ENCODE data around the gene FAM120A. TPM values are rescaled to one million over a fixed set of nuclear protein-coding genes. Genes with fewer than 3 reads are reported as not detected.

Gene FAM120A
- 100 to 1,000 TPM; 112 to 116 TPM for total RNA-seq

GRCh38 chr9:93450945-93451815 lies at the start of gene FAM120A:
Gene FAM120A (plus strand): TSS chr9:93451685. CDS start chr9:93451916, 231 bp downstream.
- CTCF ChIA-PET: interaction anchor here (3.4 kb wide), 1 partner anchor 115 kb away, joined by 18 read pairs; no protein-coding TSS in a partner anchor
- peak; percentile 73 for DNase-seq
- intact Hi-C loops (cut with micrococcal nuclease): loop anchor here (5.0 to 10.0 kb wide), 3 partner anchors 499 to 574 kb away; partner anchors contain the start of genes BARX1 and ZNF484
- Mint-ChIP-seq H3K36me3 (ENCODE audit: low read depth) (peaks cover 30% of the 10 kb centered on the region), H3K9me3 (no peaks in the 10 kb centered on the region), H3K4me1 (ENCODE audit: low read depth) (peaks cover 29% of the 10 kb centered on the region), H3K27me3 (ENCODE audit: low read depth) (no peaks in the 10 kb centered on the region), H3K27ac (peak within 1 kb of the TSS; percentile 95), H3K4me3 (peak within 1 kb of the TSS; percentile 87)

- DNase-seq: no peak
- Mint-ChIP-seq H3K27ac (no peak overlapping the region), H3K9me3 (no peaks in the 10 kb centered on the region), H3K4me1 (ENCODE audit: low read depth) (no peaks in the 10 kb centered on the region), H3K4me3 (no peak overlapping the region), H3K27me3 (ENCODE audit: low read depth) (no peaks in the 10 kb centered on the region), H3K36me3 (ENCODE audit: low read depth) (no peaks in the 10 kb centered on the region)
- intact Hi-C loops (cut with micrococcal nuclease): no loop called here
- CTCF ChIA-PET: no interaction called here
Measured at GRCh38 chr9:93406371-93406770, 45.1 kb upstream of the FAM120A start.

GRCh38 chr9:93413530-93413929 lies 38.0 kb upstream of the FAM120A start:
- Mint-ChIP-seq H3K27me3 (ENCODE audit: low read depth) (peaks cover 12% of the 10 kb centered on the region), H3K9me3 (no peaks in the 10 kb centered on the region)

GRCh38 chr9:93415176-93415690 lies 36.3 kb upstream of the FAM120A start:
- H3K9me3 Mint-ChIP-seq: peaks cover 7% of the 10 kb centered on the region
- H3K4me3 Mint-ChIP-seq: no peak overlapping the region
- no peak overlapping the region for H3K27ac Mint-ChIP-seq
- DNase-seq: no peak
- H3K27me3 Mint-ChIP-seq (ENCODE audit: low read depth): peaks cover 14% of the 10 kb centered on the region
- intact Hi-C loops (cut with micrococcal nuclease): no loop called here
- CTCF ChIA-PET: interaction anchor here (0.5 to 0.7 kb wide), 3 partner anchors 8 to 411 kb away, joined by 3 to 7 read pairs (median 3); no protein-coding TSS in a partner anchor
- peaks cover 8% of the 10 kb centered on the region for H3K4me1 Mint-ChIP-seq (ENCODE audit: low read depth)
- H3K36me3 Mint-ChIP-seq (ENCODE audit: low read depth): peaks cover 2% of the 10 kb centered on the region

More at GRCh38 chr9:93413530-93413929, 38.0 kb upstream of the FAM120A start:
- peaks cover 8% of the 10 kb centered on the region for H3K4me1 Mint-ChIP-seq (ENCODE audit: low read depth)
- H3K36me3 Mint-ChIP-seq (ENCODE audit: low read depth): no peaks in the 10 kb centered on the region
- intact Hi-C loops (cut with micrococcal nuclease): no loop called here
- no peak overlapping the region for H3K27ac Mint-ChIP-seq
- no peak overlapping the region for H3K4me3 Mint-ChIP-seq
- CTCF ChIA-PET: no interaction called here
- DNase-seq: no peak

GRCh38 chr9:93416530-93417235 lies 34.8 kb upstream of the FAM120A start:
- H3K4me3 Mint-ChIP-seq: no peak overlapping the region
- CTCF ChIA-PET: no interaction called here
- H3K4me1 Mint-ChIP-seq (ENCODE audit: low read depth): peaks cover 8% of the 10 kb centered on the region
- intact Hi-C loops (cut with micrococcal nuclease): no loop called here
- peaks cover 11% of the 10 kb centered on the region for H3K27me3 Mint-ChIP-seq (ENCODE audit: low read depth)
- H3K27ac Mint-ChIP-seq: no peak overlapping the region
- peaks cover 2% of the 10 kb centered on the region for H3K36me3 Mint-ChIP-seq (ENCODE audit: low read depth)
- H3K9me3 Mint-ChIP-seq: peaks cover 7% of the 10 kb centered on the region
- DNase-seq: no peak

GRCh38 chr9:93417538-93417937 lies 33.9 kb upstream of the FAM120A start:
- H3K27me3 Mint-ChIP-seq (ENCODE audit: low read depth): peaks cover 11% of the 10 kb centered on the region
- intact Hi-C loops (cut with micrococcal nuclease): no loop called here
- no peak for DNase-seq
- H3K36me3 Mint-ChIP-seq (ENCODE audit: low read depth): peaks cover 2% of the 10 kb centered on the region
- peaks cover 7% of the 10 kb centered on the region for H3K9me3 Mint-ChIP-seq
- H3K4me1 Mint-ChIP-seq (ENCODE audit: low read depth): peaks cover 8% of the 10 kb centered on the region
- CTCF ChIA-PET: no interaction called here
- H3K27ac Mint-ChIP-seq: no peak overlapping the region
- H3K4me3 Mint-ChIP-seq: no peak overlapping the region

- no peak overlapping the region for H3K27ac Mint-ChIP-seq
- peaks cover 7% of the 10 kb centered on the region for H3K9me3 Mint-ChIP-seq
- CTCF ChIA-PET: no interaction called here
- no peak for DNase-seq
- no peak overlapping the region for H3K4me3 Mint-ChIP-seq
- H3K27me3 Mint-ChIP-seq (ENCODE audit: low read depth): peaks cover 6% of the 10 kb centered on the region
- H3K4me1 Mint-ChIP-seq (ENCODE audit: low read depth): peaks cover 8% of the 10 kb centered on the region
- intact Hi-C loops (cut with micrococcal nuclease): no loop called here
- peaks cover 2% of the 10 kb centered on the region for H3K36me3 Mint-ChIP-seq (ENCODE audit: low read depth)
Measured at GRCh38 chr9:93419023-93419422, 32.5 kb upstream of the FAM120A start.

GRCh38 chr9:93422977-93423616 lies 28.4 kb upstream of the FAM120A start:
- H3K27me3 Mint-ChIP-seq (ENCODE audit: low read depth): peaks cover 2% of the 10 kb centered on the region
- no peak overlapping the region for H3K4me3 Mint-ChIP-seq
- no peaks in the 10 kb centered on the region for H3K4me1 Mint-ChIP-seq (ENCODE audit: low read depth)
- H3K27ac Mint-ChIP-seq: no peak overlapping the region
- H3K36me3 Mint-ChIP-seq (ENCODE audit: low read depth): peaks cover 2% of the 10 kb centered on the region
- intact Hi-C loops (cut with micrococcal nuclease): no loop called here
- no peak for DNase-seq
- CTCF ChIA-PET: no interaction called here
- H3K9me3 Mint-ChIP-seq: peaks cover 7% of the 10 kb centered on the region

GRCh38 chr9:93427655-93428379 lies 23.7 kb upstream of the FAM120A start:
- peaks cover 2% of the 10 kb centered on the region for H3K4me1 Mint-ChIP-seq (ENCODE audit: low read depth)
- no peak for DNase-seq
- no peaks in the 10 kb centered on the region for H3K9me3 Mint-ChIP-seq
- no peaks in the 10 kb centered on the region for H3K36me3 Mint-ChIP-seq (ENCODE audit: low read depth)
- CTCF ChIA-PET: interaction anchor here (0.9 kb wide), 1 partner anchor 11 kb away, joined by 3 read pairs; no protein-coding TSS in a partner anchor
- H3K4me3 Mint-ChIP-seq: no peak overlapping the region
- no peaks in the 10 kb centered on the region for H3K27me3 Mint-ChIP-seq (ENCODE audit: low read depth)
- intact Hi-C loops (cut with micrococcal nuclease): no loop called here
- H3K27ac Mint-ChIP-seq: no peak overlapping the region

- no peaks in the 10 kb centered on the region for H3K36me3 Mint-ChIP-seq (ENCODE audit: low read depth)
- no peaks in the 10 kb centered on the region for H3K27me3 Mint-ChIP-seq (ENCODE audit: low read depth)
- DNase-seq: no peak
- intact Hi-C loops (cut with micrococcal nuclease): no loop called here
- no peak overlapping the region for H3K27ac Mint-ChIP-seq
- H3K4me3 Mint-ChIP-seq: no peak overlapping the region
- H3K4me1 Mint-ChIP-seq (ENCODE audit: low read depth): peaks cover 2% of the 10 kb centered on the region
- no peaks in the 10 kb centered on the region for H3K9me3 Mint-ChIP-seq
- CTCF ChIA-PET: no interaction called here
Measured at GRCh38 chr9:93431539-93432105, 19.9 kb upstream of the FAM120A start.

- no peak for DNase-seq
- no peaks in the 10 kb centered on the region for H3K36me3 Mint-ChIP-seq (ENCODE audit: low read depth)
- H3K4me3 Mint-ChIP-seq: no peak overlapping the region
- peaks cover 2% of the 10 kb centered on the region for H3K4me1 Mint-ChIP-seq (ENCODE audit: low read depth)
- CTCF ChIA-PET: no interaction called here
- H3K27me3 Mint-ChIP-seq (ENCODE audit: low read depth): no peaks in the 10 kb centered on the region
- intact Hi-C loops (cut with micrococcal nuclease): no loop called here
- no peaks in the 10 kb centered on the region for H3K9me3 Mint-ChIP-seq
- no peak overlapping the region for H3K27ac Mint-ChIP-seq
Measured at GRCh38 chr9:93432964-93433363, 18.5 kb upstream of the FAM120A start.
